ENCODE measurements around the gene CACNA1C.

DNA sequence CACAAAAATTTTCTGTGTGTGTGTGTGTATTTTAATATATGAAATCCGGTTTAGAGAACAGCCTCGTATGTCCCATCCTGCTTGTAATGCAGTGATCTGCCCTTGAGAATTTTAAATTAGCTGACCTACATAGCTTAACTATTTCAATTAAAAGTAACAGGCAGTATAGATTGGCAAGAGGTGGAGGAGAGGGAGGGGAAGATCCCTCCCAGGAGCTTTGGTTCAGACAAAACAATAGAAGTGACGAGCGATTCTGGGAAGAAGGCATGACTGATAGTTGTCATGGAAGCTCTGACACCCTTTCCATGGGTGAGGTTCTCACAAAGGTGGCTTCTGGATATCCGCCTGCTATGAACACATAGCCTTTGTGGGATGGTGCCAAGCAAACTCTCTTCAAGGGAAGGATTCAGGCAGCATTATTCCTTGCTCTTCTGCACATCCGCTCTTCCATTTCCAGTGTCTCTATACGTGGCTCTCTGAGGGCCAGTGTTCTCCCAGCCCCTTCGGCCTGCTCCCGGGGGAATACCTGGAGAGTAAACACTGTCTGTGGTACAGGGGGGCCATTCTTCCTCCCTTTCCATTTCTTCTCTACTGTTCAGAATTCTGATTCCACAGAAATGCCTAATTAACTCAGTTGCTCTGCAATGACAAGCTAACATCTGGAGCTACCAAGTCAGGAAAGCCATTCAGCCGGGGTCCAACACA, 182.0 kb downstream of the CACNA1C start:
- TF ChIP-seq, protein P1, sequence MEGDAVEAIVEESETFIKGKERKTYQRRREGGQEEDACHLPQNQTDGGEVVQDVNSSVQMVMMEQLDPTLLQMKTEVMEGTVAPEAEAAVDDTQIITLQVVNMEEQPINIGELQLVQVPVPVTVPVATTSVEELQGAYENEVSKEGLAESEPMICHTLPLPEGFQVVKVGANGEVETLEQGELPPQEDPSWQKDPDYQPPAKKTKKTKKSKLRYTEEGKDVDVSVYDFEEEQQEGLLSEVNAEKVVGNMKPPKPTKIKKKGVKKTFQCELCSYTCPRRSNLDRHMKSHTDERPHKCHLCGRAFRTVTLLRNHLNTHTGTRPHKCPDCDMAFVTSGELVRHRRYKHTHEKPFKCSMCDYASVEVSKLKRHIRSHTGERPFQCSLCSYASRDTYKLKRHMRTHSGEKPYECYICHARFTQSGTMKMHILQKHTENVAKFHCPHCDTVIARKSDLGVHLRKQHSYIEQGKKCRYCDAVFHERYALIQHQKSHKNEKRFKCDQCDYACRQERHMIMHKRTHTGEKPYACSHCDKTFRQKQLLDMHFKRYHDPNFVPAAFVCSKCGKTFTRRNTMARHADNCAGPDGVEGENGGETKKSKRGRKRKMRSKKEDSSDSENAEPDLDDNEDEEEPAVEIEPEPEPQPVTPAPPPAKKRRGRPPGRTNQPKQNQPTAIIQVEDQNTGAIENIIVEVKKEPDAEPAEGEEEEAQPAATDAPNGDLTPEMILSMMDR (IDR thresholded peaks at IDR 0.05), result no peak
- no peak for TF ChIP-seq POLR2A (IDR thresholded peaks at IDR 0.05)
